HL-60 (cell line): Measurements from ENCODE around the gene PAPPA.

Source experiments
- DNase-seq, 2 experiments: peaks; one replicate each; pipeline ENCODE4 v3.0.0-alpha.2; 2010 to 2020; ENCODE audit warnings: low read depth in 1 of 2, low spot score in 1 of 2
- H3K27ac ChIP-seq: fragments of 250-450 bp; sonication (Bioruptor Pico); replicated peaks from 2 replicates; pipeline ENCODE4 v1.5.1; 2020; ENCODE audit warnings: mild to moderate bottlenecking, moderate library complexity
- H3K27me3 ChIP-seq: fragments of 250-450 bp; sonication (Bioruptor Pico); 2 replicates; pipeline ENCODE4 v1.5.1; 2021; ENCODE audit warnings: mild to moderate bottlenecking, moderate library complexity; ENCODE audit not compliant: insufficient read depth, poor library complexity, severe bottlenecking
- H3K4me3 ChIP-seq: replicated peaks from 2 replicates; pipeline ENCODE4 v1.5.1; 2011; ENCODE audit warnings: mild to moderate bottlenecking, control low read depth, low read length; ENCODE audit not compliant: insufficient read depth
- CTCF ChIP-seq: IDR thresholded peaks from one replicate; pipeline ENCODE4 v1.5.1; 2011; ENCODE audit warnings: low read length, control low read depth, inconsistent platforms; ENCODE audit not compliant: insufficient read depth
- GABPA ChIP-seq: IDR thresholded peaks from 2 replicates; pipeline ENCODE4 v1.6.1; 2012; ENCODE audit warnings: low read depth
- POLR2AphosphoS5 ChIP-seq: IDR thresholded peaks from 2 replicates; pipeline ENCODE4 v1.6.1; 2012; ENCODE audit warnings: low read depth
- REST ChIP-seq: IDR thresholded peaks from 2 replicates; pipeline ENCODE4 v1.6.1; 2012; ENCODE audit warnings: low read depth; ENCODE audit not compliant: insufficient replicate concordance
- SPI1 ChIP-seq: IDR thresholded peaks from 2 replicates; pipeline ENCODE4 v1.6.1; 2012; ENCODE audit warnings: low read depth, mild to moderate bottlenecking, borderline replicate concordance

PAPPA gene

GRCh38 chr9:116336133-116336862, 182.7 kb downstream of the PAPPA start:
- no peak for DNase-seq
- H3K27me3 ChIP-seq: no peaks in the 10 kb centered on the region
- TF ChIP-seq SPI1: no peak
- TF ChIP-seq REST: no peak
- no peak for TF ChIP-seq GABPA
- no peak for TF ChIP-seq POLR2AphosphoS5
- no peak for TF ChIP-seq CTCF
- no peak overlapping the region for H3K27ac ChIP-seq
- no peak overlapping the region for H3K4me3 ChIP-seq

- TF ChIP-seq SPI1 (no peak), CTCF (no peak), POLR2AphosphoS5 (no peak), REST (no peak), GABPA (no peak)
- no peak for DNase-seq
- H3K27me3 ChIP-seq: no peaks in the 10 kb centered on the region
- H3K27ac ChIP-seq: no peak overlapping the region
- no peak overlapping the region for H3K4me3 ChIP-seq
Measured at GRCh38 chr9:116337015-116337414, 183.4 kb downstream of the PAPPA start.

- H3K27me3 ChIP-seq: no peaks in the 10 kb centered on the region
- TF ChIP-seq POLR2AphosphoS5 (no peak), REST (no peak), SPI1 (no peak), GABPA (no peak), CTCF (no peak)
- no peak overlapping the region for H3K4me3 ChIP-seq
- DNase-seq: no peak
- H3K27ac ChIP-seq: no peak overlapping the region
Measured at GRCh38 chr9:116340270-116340669, 186.7 kb downstream of the PAPPA start.
